ENCODE measurements around the gene WBP11.

Gene WBP11

DNA sequence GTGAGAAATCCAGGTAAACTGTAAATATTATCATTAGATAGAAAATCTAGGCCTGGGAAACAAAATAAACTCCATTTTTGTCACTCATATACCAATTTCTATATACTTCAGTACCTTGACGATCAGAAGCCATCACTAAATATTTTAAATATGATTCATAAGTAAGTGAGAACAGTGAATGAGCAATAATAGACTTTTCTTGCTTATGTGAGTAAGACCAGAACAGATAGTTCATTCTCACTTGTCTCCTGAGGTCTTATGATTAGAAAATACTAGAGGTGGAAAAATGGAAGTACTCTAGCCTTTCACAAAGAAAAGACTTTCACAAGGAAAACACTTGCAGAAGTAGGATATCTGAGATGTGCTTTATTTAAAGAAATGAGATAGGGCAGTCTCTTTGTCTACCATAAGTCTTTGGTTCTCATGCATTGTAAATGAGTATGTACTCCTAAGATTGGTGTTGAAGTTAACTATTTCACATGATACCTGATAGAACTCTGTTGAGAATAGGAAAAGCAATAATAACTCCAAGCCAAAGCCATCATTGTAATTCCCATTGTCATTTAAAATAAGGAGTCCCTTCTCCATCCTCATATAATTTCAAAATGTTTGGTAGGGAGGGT lies 20.8 kb upstream of the WBP11 start:
- DNase-seq: no peak

DNA sequence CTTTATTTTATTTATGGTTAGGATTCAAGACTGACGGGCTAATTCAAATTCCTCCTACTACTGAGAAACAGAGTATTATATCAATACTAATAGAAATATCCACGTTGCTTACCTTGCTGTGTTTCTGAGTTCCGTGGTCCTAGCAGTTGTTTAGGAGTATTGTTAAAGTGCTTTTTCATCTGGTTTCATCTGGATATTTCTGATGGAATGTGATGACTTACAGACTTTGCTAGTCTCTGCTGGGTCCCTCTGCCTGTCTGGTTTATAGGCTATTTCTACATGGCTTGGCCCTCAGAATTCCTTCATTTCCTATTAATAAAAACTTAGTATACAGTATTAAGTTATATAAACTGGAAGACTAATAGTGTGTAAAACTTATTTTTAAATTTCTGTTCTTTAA lies 10.7 kb upstream of the WBP11 start, which contains the start of gene SMCO3:
Gene SMCO3, minus strand, starts transcription at position 169 of the 400 bp plus-strand sequence. CDS start 7,502 bp downstream, outside the sequence.
- DNase-seq: no peak

GRCh38 chr12:14811486-14811885 lies 8.2 kb upstream of the WBP11 start:
- DNase-seq: no peak

DNA sequence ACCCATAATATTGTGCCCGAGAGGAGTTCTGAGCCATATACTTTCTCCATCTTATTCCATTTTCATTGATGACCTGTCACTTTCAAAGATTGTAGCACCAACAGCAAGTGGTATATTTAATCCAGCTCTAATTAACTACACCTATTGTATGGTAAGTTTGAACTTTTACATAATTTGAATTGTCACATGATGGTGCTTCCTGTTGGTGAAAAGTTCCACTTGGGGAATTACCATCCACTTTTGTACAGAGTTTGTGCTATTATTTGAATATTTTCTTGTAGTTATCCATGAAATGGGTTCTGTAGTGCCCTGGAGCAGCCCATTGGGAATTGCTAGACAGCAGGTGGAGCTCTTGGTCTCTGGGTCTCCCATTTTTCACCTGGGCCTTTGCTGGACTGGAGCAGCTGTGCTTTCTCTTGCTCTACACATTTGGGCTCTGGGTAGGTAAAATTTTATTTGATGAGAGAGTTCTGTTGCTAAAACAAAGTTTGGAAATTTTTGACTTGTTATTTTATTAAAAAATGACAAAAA lies 7.7 kb upstream of the WBP11 start:
- peak; percentile 79 for DNase-seq

DNA sequence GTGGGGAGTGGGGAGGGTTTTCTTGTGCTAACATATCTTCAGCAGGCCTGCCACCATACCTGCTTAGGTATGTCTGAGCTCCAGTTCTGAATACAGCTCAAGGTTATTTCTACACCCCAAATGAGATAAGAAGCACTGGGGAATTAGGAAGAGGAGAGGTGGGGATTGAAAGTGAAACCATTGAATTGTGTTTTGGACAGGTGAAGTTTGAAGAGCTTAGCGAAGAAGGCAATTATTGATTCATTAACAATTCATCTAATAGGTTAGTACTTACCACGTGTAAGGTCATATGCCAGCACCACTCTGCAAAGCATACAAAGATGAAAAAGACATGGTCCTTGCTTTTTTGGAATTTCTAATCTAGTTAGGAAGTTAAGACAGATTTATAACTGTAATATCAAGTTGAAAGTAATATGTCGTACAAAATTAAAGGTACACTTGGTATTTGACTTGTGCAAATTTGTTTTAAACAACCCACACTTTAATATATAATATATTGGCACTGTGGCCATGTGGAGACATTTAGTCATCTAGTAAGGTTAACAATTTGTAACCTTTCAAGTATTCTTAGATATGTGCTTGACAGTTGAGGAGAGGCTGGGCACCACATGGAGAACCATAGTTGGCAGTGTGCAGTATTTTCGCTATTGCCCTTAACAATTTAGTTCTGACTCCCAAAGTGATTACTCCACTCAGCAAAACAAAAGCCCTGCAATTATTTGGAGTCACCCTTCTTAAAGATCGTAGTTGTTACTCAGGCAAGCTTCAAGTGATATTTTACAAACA lies 7.1 kb upstream of the WBP11 start:
- no peak for DNase-seq

GRCh38 chr12:14803830-14804160 lies 517 bp upstream of the WBP11 start:
- DNase-seq: no peak

DNA sequence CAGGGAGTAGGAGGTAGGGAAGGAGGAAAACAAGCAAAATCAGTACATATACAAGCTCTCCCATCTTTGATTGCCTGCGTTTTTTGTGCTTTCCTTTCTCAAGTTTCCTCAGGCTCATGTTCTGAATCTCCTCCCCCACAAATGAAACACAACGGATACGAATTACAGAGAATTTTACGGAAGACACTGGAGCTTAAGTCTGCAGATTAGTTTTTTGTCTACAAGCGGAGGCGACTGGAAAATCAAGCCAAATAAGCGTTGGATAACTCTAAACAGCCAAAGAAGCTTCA lies 612 bp downstream of the WBP11 start:
- DNase-seq: no peak

- DNase-seq: no peak
These were observed 1.0 kb downstream of the WBP11 start for GRCh38 chr12:14802247-14802646.

DNA sequence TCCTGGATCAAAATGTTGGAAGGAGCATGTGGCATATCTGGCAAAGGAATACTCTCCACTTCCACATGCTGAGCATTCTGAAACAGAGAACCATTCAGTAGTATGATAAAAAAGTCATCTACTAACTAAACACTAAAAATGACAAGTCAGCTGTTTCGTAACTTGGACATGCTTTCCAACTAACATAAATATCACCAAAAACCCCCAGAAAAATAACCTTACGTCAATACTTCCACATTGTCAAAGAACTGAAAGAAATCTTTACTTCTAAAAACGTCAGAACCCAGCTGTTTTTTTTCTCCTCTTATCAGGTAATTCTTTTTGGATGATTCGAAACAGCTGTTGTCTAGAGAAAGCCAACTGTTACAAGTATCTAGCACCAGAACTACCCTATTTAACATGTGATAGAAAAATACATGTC lies 8.2 kb downstream of the WBP11 start:
- DNase-seq: no peak

DNA sequence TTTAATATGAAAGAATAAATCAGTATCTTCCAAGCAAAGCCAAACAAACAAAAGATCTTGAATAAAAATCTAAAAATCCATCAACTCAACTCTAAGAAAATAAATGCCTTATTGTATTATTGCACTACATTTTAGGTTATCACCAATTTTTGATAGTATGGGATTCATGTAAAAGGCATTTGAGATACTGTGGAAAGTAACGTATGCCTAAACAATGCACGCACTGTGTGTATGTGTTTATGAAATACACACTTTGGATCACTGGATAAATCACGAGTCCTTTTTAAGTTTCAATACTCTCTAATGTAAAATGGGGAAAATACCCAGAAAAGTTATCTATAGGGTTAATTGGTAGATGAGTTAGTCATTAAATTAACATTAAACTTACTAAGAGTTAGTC lies 17.7 kb downstream of the WBP11 start:
- DNase-seq: no peak

DNA sequence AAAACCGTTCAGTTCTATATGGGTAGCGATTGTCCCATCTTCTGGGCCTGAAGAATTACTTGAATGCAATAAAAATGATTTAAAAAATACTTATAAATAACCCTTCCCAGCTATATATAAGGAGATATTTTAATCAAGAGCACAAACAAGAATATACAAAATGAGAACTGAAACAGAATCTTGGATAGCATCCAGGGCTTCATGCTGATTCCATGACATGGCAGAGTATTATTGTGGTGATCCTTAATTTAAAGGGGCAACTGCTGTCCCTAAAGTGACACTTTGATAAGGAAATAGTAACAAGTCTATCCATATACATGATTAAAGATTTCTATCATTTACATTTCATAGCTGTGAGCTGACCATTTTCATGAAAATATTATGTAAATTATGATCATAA lies 18.8 kb downstream of the WBP11 start:
- DNase-seq: no peak

GRCh38 chr12:14782756-14783155 lies 20.5 kb downstream of the WBP11 start:
- no peak for DNase-seq

- no peak for DNase-seq
These were observed 21.7 kb downstream of the WBP11 start for GRCh38 chr12:14781563-14781962.

DNA sequence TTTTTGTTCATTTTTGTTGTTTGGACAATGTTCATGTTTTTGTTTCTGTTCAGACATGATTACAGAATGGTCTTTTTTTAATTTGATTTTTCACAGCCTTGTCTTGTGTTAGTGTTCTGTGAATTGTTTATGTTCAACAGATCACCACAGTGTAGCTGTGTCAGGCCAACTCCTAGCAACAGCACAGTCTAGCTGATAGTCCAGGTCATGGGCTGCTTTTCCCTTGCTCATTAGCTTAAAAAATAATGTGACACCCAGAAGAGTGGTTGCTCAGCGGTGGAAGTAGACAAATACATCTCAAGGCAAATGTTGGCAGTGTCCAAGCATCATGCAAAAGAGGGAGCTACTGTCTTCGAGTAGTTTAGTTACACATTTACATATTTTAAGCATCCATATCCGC lies 22.4 kb downstream of the WBP11 start:
- no peak for DNase-seq

- DNase-seq: no peak
These were observed 23.4 kb downstream of the WBP11 start for GRCh38 chr12:14779834-14780233.

DNA sequence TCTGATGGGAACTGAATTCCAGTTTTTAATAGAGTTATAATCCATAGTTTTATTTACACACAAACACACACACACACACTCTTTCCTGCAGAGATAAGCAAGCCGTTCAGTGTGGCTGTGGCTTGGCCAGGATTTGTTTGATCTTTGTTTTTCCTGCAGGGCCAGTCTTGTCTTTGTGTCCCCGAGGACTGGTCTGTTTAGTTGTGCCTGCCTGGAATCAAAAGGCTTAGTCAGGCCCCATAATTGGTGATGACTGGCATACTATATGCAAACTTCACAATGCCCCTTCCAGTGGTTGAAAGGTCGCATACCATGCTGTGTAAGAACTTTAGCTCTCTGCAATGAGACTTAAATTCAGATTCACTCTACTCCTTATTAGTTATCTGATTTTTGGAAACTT lies 26.0 kb downstream of the WBP11 start:
- DNase-seq: peak; percentile 94

DNA sequence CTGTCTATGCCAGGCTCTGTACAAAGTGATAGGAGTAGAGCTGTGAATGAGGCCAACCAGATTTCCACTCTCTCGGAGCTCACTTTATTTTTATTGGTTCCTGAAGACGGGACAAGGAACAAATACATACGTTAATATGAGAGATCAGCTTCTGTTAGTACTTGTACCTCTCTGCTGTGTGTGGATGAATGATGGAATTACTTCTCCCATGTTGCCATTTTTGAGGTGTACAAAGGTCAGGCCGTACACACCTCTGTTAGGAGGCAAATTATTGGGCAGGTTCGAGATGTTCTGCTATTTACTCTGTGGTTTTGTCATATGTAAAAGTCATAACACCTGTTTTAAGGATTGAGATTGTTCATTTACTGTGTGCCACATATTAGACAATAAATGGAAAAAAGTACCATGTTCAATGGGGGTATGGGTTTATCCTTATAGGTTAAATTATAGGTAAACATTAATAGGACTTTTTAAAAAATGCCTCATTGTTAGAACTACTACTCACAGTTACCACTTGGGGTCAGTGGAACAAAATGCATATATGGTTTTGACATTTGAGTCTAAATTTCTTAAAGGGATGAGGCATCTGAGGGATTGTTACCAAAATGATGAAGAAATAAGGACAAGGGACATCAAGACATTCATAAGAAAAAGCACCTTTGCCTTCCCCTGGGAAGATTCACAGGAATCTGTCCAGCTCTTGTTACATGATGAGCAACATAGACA lies 26.9 kb downstream of the WBP11 start:
- DNase-seq: no peak

GRCh38 chr12:14775636-14775980 lies 27.7 kb downstream of the WBP11 start:
- no peak for DNase-seq

DNA sequence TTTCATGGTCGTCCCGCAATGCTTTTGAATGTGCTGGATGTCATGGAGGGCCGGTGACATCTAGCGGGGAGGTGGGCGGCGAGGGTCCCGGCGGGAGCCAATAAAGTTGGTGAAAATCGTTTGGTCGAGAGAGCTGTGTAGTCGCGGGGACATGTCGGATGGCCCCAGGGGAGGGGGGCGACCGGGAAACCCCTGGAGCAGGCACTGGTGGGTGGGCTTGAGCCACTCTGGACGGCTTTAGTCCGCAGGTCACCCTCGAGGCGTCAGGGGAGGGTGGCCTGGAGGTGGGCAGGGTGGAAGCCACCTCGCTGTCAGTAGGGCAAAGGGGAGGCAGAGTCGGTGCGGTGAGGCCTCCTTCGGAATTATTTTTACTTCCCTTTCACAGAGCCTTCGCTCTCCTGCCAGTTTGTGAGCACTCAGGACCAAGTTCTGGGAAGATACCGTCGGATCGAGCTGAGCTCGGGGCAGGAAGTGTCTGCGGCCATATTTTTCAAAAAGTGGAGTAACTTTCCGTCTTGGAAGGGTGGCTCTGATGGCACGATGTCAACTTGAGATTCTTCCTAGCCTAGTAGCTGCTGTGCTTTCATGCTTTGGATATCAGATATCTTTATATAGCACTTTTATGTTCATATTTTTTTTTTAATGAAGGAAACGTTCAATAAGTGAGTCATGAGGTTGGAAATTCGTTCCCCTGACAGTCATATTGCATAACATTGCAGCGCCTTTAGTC lies 28.2 kb downstream of the WBP11 start:
- DNase-seq: peak; percentile 80

DNA sequence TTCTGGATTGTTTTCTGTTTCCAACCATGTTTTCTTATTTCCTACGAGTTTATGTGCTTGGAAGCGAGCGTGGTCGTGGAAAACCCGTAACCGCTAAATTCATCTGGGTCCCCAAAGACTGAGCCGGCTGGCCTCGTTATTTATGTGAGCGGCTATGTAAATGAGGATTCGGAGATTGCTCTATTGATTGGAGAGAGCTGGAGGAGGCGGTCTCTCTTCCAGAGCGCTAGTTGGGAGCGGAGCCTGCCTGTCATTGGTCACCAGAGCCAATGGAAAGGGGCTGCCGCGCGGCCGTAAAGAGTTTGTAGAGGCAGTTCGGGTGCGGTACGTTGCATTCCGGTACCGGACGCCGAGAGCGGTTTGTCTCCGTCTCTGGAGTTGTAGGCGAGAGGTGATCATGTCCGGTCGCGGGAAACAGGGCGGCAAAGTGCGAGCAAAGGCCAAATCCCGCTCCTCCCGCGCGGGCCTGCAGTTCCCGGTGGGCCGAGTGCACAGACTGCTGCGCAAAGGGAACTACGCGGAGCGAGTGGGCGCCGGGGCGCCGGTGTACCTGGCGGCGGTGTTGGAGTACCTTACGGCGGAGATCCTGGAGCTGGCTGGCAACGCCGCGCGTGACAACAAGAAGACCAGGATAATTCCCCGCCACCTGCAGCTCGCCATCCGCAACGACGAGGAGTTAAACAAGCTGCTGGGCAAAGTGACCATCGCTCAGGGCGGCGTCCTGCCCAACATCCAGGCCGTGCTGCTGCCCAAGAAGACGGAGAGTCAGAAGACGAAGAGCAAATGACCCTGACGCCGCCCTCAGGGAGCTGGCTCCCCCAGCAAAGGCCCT lies 29.0 kb downstream of the WBP11 start:
- DNase-seq: peak; percentile 99

DNA sequence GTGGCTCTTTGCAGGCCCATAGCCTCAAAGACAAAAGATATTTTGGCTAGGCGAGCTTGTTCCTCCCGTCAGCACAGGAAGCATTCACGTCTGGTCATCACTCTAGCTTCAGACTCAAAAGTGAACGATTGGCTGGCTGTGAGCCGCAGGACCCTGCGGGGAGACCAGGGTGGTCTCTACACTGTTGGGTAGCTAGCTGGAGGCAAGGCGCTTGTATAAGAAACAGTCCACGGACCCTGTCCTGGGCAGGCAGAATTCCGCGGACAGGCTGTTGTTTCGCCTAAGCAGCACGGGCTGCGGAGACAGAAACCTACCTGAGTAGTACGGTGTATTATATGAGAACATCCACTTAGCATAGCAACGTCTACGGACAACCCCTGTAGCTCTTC lies 29.6 kb downstream of the WBP11 start:
- DNase-seq: peak; percentile 90

GRCh38 chr12:14772946-14773345 lies 30.3 kb downstream of the WBP11 start:
- DNase-seq: no peak
